Measurements from ENCODE around the gene TDRD7.

DNA sequence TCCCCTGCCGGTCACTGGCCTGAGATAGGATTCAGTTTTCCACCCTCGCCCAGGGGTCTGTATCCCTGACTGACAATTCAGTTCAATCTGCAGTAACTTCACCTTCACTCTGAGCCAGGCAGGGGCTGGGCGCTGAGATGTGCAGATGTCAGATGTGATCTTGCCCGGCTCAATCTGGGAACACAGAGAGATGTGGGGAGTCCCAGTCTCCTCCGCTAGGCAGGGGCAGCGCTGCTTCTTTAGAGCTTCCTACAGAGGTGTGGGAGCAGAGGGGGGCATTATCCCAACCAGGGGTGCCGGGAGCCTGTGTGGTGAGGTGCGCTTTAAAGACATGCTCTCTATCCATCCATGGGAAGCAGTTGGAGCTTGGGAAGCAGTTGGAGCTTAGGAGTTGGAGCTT lies 104.2 kb downstream of the TDRD7 start:
- TF ChIP-seq CBX2 (IDR thresholded peaks at IDR 0.05; ENCODE audit: borderline replicate concordance, low read depth) = no peak
- TF ChIP-seq, protein P1, sequence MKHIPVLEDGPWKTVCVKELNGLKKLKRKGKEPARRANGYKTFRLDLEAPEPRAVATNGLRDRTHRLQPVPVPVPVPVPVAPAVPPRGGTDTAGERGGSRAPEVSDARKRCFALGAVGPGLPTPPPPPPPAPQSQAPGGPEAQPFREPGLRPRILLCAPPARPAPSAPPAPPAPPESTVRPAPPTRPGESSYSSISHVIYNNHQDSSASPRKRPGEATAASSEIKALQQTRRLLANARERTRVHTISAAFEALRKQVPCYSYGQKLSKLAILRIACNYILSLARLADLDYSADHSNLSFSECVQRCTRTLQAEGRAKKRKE (CRISPR knock-in tag; IDR thresholded peaks at IDR 0.05; ENCODE audit: low read depth) = no peak
- TF ChIP-seq, protein P2, sequence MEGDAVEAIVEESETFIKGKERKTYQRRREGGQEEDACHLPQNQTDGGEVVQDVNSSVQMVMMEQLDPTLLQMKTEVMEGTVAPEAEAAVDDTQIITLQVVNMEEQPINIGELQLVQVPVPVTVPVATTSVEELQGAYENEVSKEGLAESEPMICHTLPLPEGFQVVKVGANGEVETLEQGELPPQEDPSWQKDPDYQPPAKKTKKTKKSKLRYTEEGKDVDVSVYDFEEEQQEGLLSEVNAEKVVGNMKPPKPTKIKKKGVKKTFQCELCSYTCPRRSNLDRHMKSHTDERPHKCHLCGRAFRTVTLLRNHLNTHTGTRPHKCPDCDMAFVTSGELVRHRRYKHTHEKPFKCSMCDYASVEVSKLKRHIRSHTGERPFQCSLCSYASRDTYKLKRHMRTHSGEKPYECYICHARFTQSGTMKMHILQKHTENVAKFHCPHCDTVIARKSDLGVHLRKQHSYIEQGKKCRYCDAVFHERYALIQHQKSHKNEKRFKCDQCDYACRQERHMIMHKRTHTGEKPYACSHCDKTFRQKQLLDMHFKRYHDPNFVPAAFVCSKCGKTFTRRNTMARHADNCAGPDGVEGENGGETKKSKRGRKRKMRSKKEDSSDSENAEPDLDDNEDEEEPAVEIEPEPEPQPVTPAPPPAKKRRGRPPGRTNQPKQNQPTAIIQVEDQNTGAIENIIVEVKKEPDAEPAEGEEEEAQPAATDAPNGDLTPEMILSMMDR (IDR thresholded peaks at IDR 0.05) = no peak
- TF ChIP-seq POLR2A (IDR thresholded peaks at IDR 0.05; ENCODE audit: low read length) = no peak
- TF ChIP-seq BHLHE40 (IDR thresholded peaks at IDR 0.05; ENCODE audit: low read depth, low read length) = no peak

Measured in A549 (cell line).